HepG2 (cell line): ENCODE measurements around the gene NALCN. TPM values are rescaled to one million over a fixed set of nuclear protein-coding genes. Genes with fewer than 3 reads are reported as not detected.

Experiments used
- ATAC-seq: fragments of 200-7000 bp; cut with Tn5 transposase; 3 replicates; pipeline ENCODE4 v1.9.1; 2020; ENCODE audit warnings: mild to moderate bottlenecking, moderate library complexity
- BruUV-seq: library from RNA; stranded (reverse); fragments of 400-500 nt; replicated peaks from 2 replicates; lab custom pipeline; 2021; lab: Mats Ljungman, UMichigan
- CTCF ChIA-PET: fragments of 300-600 bp; formaldehyde crosslinking; extraction: SDS; loops from one replicate; lab custom pipeline; 2021; ENCODE audit warnings: low total read pairs, inconsistent platforms, low intra/inter-chr PET ratio; lab: Yijun Ruan, JAX
- POLR2A ChIA-PET: fragments of 350-600 bp; sonication (Branson Sonifier 250); formaldehyde crosslinking; loops from one replicate; lab custom pipeline; 2020; ENCODE audit warnings: antibody characterized with exemption, inconsistent platforms; lab: Yijun Ruan, JAX
- DNase-seq: peaks from one replicate; pipeline ENCODE4 v3.0.0-alpha.2; 2015; ENCODE audit warnings: low spot score
- FAIRE-seq: peaks from 3 replicates; lab custom pipeline; 2011; peaks lifted over from hg19 to GRCh38; lab: Jason Lieb, UNC
- H2AFZ ChIP-seq: one replicate; pipeline ENCODE4 v1.6.1; 2011; ENCODE audit warnings: low read length, inconsistent platforms
- H3K27ac ChIP-seq: fragments of 300-600 bp; 3 replicates; pipeline ENCODE4 v1.8.0; 2011; ENCODE audit warnings: mixed run types, mild to moderate bottlenecking, mixed read lengths, low read length, inconsistent platforms; ENCODE audit not compliant: insufficient read depth; ENCODE audit errors: extremely low read length
- H3K27me3 ChIP-seq, 2 experiments: fragments of 200-600 bp in 1 of 2; 2 replicates in 1 of 2; 3 replicates in 1 of 2; pipeline versions ENCODE4 v1.6.0 to v1.8.0; 2011; ENCODE audit warnings: low read length in 2 of 2, mild to moderate bottlenecking in 2 of 2, moderate library complexity in 2 of 2, inconsistent platforms in 1 of 2; ENCODE audit not compliant: insufficient read depth in 2 of 2, control insufficient read depth in 1 of 2
- H3K36me3 ChIP-seq, 2 experiments: fragments of 200-600 bp in 1 of 2; replicated peaks in 1 of 2; 2 replicates in 1 of 2; 3 replicates in 1 of 2; pipeline versions ENCODE4 v1.5.1 to v1.8.0; 2011; ENCODE audit warnings: low read length in 2 of 2, inconsistent platforms in 1 of 2; ENCODE audit not compliant: insufficient read depth in 2 of 2, control insufficient read depth in 1 of 2
- H3K4me1 ChIP-seq: 2 replicates; pipeline ENCODE4 v1.5.1; 2012; ENCODE audit warnings: low read length, inconsistent platforms; ENCODE audit not compliant: insufficient read depth
- H3K4me2 ChIP-seq: 2 replicates; pipeline ENCODE4 v1.6.0; 2011; ENCODE audit warnings: low read depth, low read length, inconsistent platforms
- H3K4me3 ChIP-seq, 3 experiments: fragments of 200-600 bp in 1 of 3; sonication (generic), shearing (Covaris generic) in 1 of 3; replicated peaks in 1 of 3; 2 replicates each; pipeline ENCODE4 v1.5.1; 2011 to 2016; ENCODE audit warnings: low read length in 3 of 3, inconsistent platforms in 2 of 3, low read depth in 2 of 3, mild to moderate bottlenecking in 2 of 3, control low read depth in 1 of 3, mixed read lengths in 1 of 3; ENCODE audit not compliant: insufficient read depth in 1 of 3
- H3K79me2 ChIP-seq: one replicate; pipeline ENCODE4 v1.6.1; 2011; ENCODE audit warnings: low read length, inconsistent platforms; ENCODE audit not compliant: insufficient read depth
- H3K9ac ChIP-seq: 2 replicates; pipeline ENCODE4 v1.6.0; 2011; ENCODE audit warnings: mild to moderate bottlenecking, low read depth, low read length, inconsistent platforms; ENCODE audit not compliant: insufficient read depth
- H3K9me3 ChIP-seq: 2 replicates; pipeline ENCODE4 v1.5.1; 2012; ENCODE audit warnings: mild to moderate bottlenecking, low read length
- H4K20me1 ChIP-seq: 2 replicates; pipeline ENCODE4 v1.6.0; 2011; ENCODE audit warnings: inconsistent platforms, mild to moderate bottlenecking, low read length, moderate library complexity; ENCODE audit not compliant: insufficient read depth
- AKNA ChIP-seq: sonication (generic); formaldehyde crosslinking; IDR thresholded peaks from 2 replicates; pipeline ENCODE4 v1.4.0; 2020; ENCODE audit warnings: missing genetic modification reagents, borderline replicate concordance
- ATF3 ChIP-seq: sonication (generic); formaldehyde crosslinking; IDR thresholded peaks from 2 replicates; pipeline ENCODE4 v1.4.0; 2020; ENCODE audit warnings: missing genetic modification reagents
- ATF7-NPFF ChIP-seq: sonication (generic); formaldehyde crosslinking; IDR thresholded peaks from 2 replicates; pipeline ENCODE4 v1.8.1; 2023; ENCODE audit warnings: mild to moderate bottlenecking, low read depth, missing genetic modification reagents, moderate library complexity
- BCL3 ChIP-seq: sonication (generic); formaldehyde crosslinking; IDR thresholded peaks from 2 replicates; pipeline ENCODE4 v1.5.1; 2020; ENCODE audit warnings: mild to moderate bottlenecking, missing genetic modification reagents, moderate library complexity
- BCL6 ChIP-seq: IDR thresholded peaks from 2 replicates; pipeline ENCODE4 v1.6.1; 2016; ENCODE audit warnings: missing genetic modification reagents, missing compliant biosample characterization
- CAMTA2 ChIP-seq: sonication (generic); formaldehyde crosslinking; IDR thresholded peaks from 2 replicates; pipeline ENCODE4 v1.4.0; 2020; ENCODE audit warnings: mild to moderate bottlenecking, missing genetic modification reagents, borderline replicate concordance
- CEBPG ChIP-seq: IDR thresholded peaks from 2 replicates; pipeline ENCODE4 v1.6.1; 2016
- FOSL1 ChIP-seq: sonication (generic); formaldehyde crosslinking; IDR thresholded peaks from 2 replicates; pipeline ENCODE4 v1.9.0; 2021; ENCODE audit warnings: missing genetic modification reagents, borderline replicate concordance
- GATAD2A ChIP-seq: IDR thresholded peaks from 2 replicates; pipeline ENCODE4 v1.6.1; 2016
- HOXD1 ChIP-seq: sonication (generic); formaldehyde crosslinking; IDR thresholded peaks from 2 replicates; pipeline ENCODE4 v1.5.0; 2020; ENCODE audit warnings: missing genetic modification reagents
- JUND ChIP-seq: sonication (generic); formaldehyde crosslinking; IDR thresholded peaks from 2 replicates; pipeline ENCODE4 v1.8.0; 2022; ENCODE audit warnings: mild to moderate bottlenecking, missing genetic modification reagents
- MYNN ChIP-seq: sonication (generic); formaldehyde crosslinking; IDR thresholded peaks from 2 replicates; pipeline ENCODE4 v1.4.0; 2020; ENCODE audit warnings: mild to moderate bottlenecking, low read depth, missing genetic modification reagents
- POLR2AphosphoS2 ChIP-seq: IDR thresholded peaks from 2 replicates; pipeline ENCODE4 v1.6.1; 2011; ENCODE audit warnings: low read depth, low read length, improper control_type of control experiment
- RARA ChIP-seq: IDR thresholded peaks from 2 replicates; pipeline ENCODE4 v1.6.1; 2016; ENCODE audit warnings: missing genetic modification reagents, missing compliant biosample characterization
- SKIL ChIP-seq: sonication (generic); formaldehyde crosslinking; IDR thresholded peaks from 2 replicates; pipeline ENCODE4 v1.8.0; 2022; ENCODE audit warnings: missing genetic modification reagents, mild to moderate bottlenecking, moderate library complexity, borderline replicate concordance
- TCF7L2 ChIP-seq: IDR thresholded peaks from 2 replicates; pipeline ENCODE4 v1.6.1; 2011; ENCODE audit warnings: mild to moderate bottlenecking, low read depth, low read length, moderate library complexity
- ZNF124 ChIP-seq: sonication (generic); formaldehyde crosslinking; IDR thresholded peaks from 2 replicates; pipeline ENCODE4 v1.4.0; 2020; ENCODE audit warnings: missing genetic modification reagents
- ZNF720 ChIP-seq: sonication (generic); formaldehyde crosslinking; IDR thresholded peaks from 2 replicates; pipeline ENCODE4 v1.4.0; 2020; ENCODE audit warnings: missing genetic modification reagents
- in situ Hi-C: cut with HindIII; loops from 2 replicates; pipeline ENCODE4 v1.10.0; 2017; ENCODE audit warnings: low pct_unique_long_range_greater_than_20kb; ENCODE audit not compliant: extremely low pct_ligation_motif_present
- intact Hi-C: fragments of 100-400 bp; cut with micrococcal nuclease; formaldehyde crosslinking; loops from one replicate; pipeline ENCODE4 v1.10.0; 2022; ENCODE audit not compliant: unreplicated experiment
- polyA plus RNA-seq, 8 experiments: library from polyadenylated mRNA; depleted of rRNA in 3 of 8; stranded (reverse) in 7 of 8; unstranded in 1 of 8; fragments of >200 nt; fragmentation: Illumina TruSeq in 4 of 8; extraction: Trizol in 4 of 8; gene quantifications; 2 replicates each; pipeline versions ENCODE4 v1.2.1 to v1.2.3, GENCODE V29; 2011 to 2016; ENCODE audit warnings: low read depth in 4 of 8, missing spikeins in 1 of 8, mixed read lengths in 1 of 8; ENCODE audit not compliant: insufficient read depth in 1 of 8
- total RNA-seq, 5 experiments: library from RNA; depleted of rRNA; stranded (reverse); fragments of >200 nt; fragmentation: Illumina TruSeq; extraction: Trizol; gene quantifications; 2 replicates each; pipeline ENCODE4 v1.2.3, GENCODE V29; 2016; ENCODE audit warnings: low read depth in 1 of 5

The NALCN gene
- total and polyA plus RNA-seq, 2 of the 13 experiments (the other 11 are each of a cell fraction or from before 2014, with no cell fraction given), result not detected

- FAIRE-seq, result no peak
- POLR2A ChIA-PET, result no interaction called here
- intact Hi-C loops, result loop anchor here (5.0 kb wide), 1 partner anchor 625 kb away; no protein-coding TSS in a partner anchor
- no peak for TF ChIP-seq MYNN (CRISPR knock-in tag)
- peak; percentile 35; the same call in 1 of the 2 replicates for TF ChIP-seq ATF3
- TF ChIP-seq BCL3 (CRISPR knock-in tag), result no peak
- no peak for TF ChIP-seq POLR2AphosphoS2
- no peak for TF ChIP-seq AKNA (CRISPR knock-in tag)
- 0 out of 2 replicates have a peak, but pooled peaks have one; percentile 22 for TF ChIP-seq GATAD2A (CRISPR knock-in tag)
- no peak for TF ChIP-seq TCF7L2
- TF ChIP-seq BCL6 (CRISPR knock-in tag), result peak; percentile 45; the same call in 1 of the 2 replicates
- no peak for TF ChIP-seq HOXD1
- TF ChIP-seq ATF7-NPFF, result no peak
- peak; percentile 59; the same call in 1 of the 2 replicates for TF ChIP-seq JUND (CRISPR knock-in tag)
- no peak for TF ChIP-seq CAMTA2 (CRISPR knock-in tag)
- TF ChIP-seq ZNF720 (CRISPR knock-in tag), result no peak
- TF ChIP-seq FOSL1 (CRISPR knock-in tag), result peak; percentile 51; the same call in 1 of the 2 replicates
- no peak for TF ChIP-seq SKIL (CRISPR knock-in tag)
- TF ChIP-seq ZNF124 (CRISPR knock-in tag), result no peak
- peak; percentile 21; the same call in 1 of the 2 replicates for TF ChIP-seq RARA
- TF ChIP-seq CEBPG (CRISPR knock-in tag), result peak; percentile 68; the same call in 1 of the 2 replicates
Observed at GRCh38 chr13:101242720-101243119, 173.6 kb downstream of the NALCN start.

More at GRCh38 chr13:101242720-101243119, 173.6 kb downstream of the NALCN start:
- Histone ChIP-seq H3K27ac (no peak overlapping the region), H3K27me3 (no peaks in the 10 kb centered on the region), H3K4me2 (no peak overlapping the region), H3K9ac (no peak overlapping the region), H4K20me1 (no peaks in the 10 kb centered on the region), H3K4me1 (peaks cover 5% of the 10 kb centered on the region; the same call in 1 of the 2 replicates), H3K79me2 (no peaks in the 10 kb centered on the region), H3K4me3 (no peak overlapping the region), H3K36me3 (no peaks in the 10 kb centered on the region), H2AFZ (no peak overlapping the region), H3K9me3 (no peaks in the 10 kb centered on the region)
- DNase-seq (no peak), ATAC-seq (peak; percentile 43; the same call in 1 of the 3 replicates)
- CTCF ChIA-PET, result no interaction called here
- in situ Hi-C loops, result no loop called here
- no TSS peak for BruUV-seq
